Measurements from ENCODE around the gene PIK3R3. TPM values are rescaled to one million over a fixed set of nuclear protein-coding genes. Genes with fewer than 3 reads are reported as not detected.

Gene PIK3R3
- total RNA-seq, 4 donors from 2014 or later: 16.7 to 91.0 (median 49.0) TPM

DNA sequence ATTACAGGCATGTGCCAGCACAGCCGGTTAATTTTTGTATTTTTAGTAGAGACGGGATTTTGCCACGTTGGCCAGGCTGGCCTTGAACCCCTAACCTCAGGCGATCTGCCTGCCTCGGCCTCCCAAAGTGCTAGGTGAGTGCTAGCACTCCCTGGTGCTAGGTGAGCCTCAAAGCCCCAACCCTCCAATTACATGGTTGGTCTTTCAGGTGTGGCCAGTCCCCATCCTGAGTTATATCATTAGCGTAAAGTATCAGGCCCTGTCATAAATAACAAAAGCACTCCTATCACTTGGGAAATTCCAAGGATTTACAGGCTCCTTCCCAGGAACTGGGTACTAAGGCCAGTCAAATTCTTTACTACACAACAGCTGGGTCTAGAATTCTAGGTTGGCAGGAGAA lies 138.0 kb downstream of the PIK3R3 start:
- TF ChIP-seq, protein P1, sequence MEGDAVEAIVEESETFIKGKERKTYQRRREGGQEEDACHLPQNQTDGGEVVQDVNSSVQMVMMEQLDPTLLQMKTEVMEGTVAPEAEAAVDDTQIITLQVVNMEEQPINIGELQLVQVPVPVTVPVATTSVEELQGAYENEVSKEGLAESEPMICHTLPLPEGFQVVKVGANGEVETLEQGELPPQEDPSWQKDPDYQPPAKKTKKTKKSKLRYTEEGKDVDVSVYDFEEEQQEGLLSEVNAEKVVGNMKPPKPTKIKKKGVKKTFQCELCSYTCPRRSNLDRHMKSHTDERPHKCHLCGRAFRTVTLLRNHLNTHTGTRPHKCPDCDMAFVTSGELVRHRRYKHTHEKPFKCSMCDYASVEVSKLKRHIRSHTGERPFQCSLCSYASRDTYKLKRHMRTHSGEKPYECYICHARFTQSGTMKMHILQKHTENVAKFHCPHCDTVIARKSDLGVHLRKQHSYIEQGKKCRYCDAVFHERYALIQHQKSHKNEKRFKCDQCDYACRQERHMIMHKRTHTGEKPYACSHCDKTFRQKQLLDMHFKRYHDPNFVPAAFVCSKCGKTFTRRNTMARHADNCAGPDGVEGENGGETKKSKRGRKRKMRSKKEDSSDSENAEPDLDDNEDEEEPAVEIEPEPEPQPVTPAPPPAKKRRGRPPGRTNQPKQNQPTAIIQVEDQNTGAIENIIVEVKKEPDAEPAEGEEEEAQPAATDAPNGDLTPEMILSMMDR (IDR thresholded peaks at IDR 0.05; ENCODE audit: low read depth): no peak

Small RNA genes within 50 kb of the gene (small RNA-seq; reads per million reads assigned to genes)
- 0.49 reads per million for gene AL358075.3
- not detected for gene AL672043.1

Other genes with a start within 250 kb of the PIK3R3 start
- 1 to 10 TPM in 2 of 4 donors, not detected in 2; 1.6 to 3.1 TPM for gene TSPAN1, start 42.5 kb upstream of the PIK3R3 start, total RNA-seq
- not detected for gene P3R3URF, start 43.9 kb upstream of the PIK3R3 start, total RNA-seq
- gene POMGNT1, start 65.8 kb upstream of the PIK3R3 start, total RNA-seq: 10 to 100 TPM; 20.4 to 37.2 (median 35.9) TPM
- 1 to 10 TPM in 3 of 4 donors, under 1 TPM in 1; 0.98 to 6.4 (median 3.7) TPM for gene LURAP1, start 70.7 kb upstream of the PIK3R3 start, total RNA-seq
- 1 to 10 TPM in 3 of 4 donors, not detected in 1; 1.2 to 1.8 (median 1.3) TPM for gene RAD54L, start 115.1 kb upstream of the PIK3R3 start, total RNA-seq
- gene LRRC41, start 171.0 kb upstream of the PIK3R3 start, total RNA-seq: 10 to 100 TPM; 44.7 to 58.0 (median 52.0) TPM
- 100 to 1,000 TPM; 301 to 496 (median 395) TPM for gene UQCRH, start 171.1 kb upstream of the PIK3R3 start, total RNA-seq
- gene NSUN4, start 208.2 kb upstream of the PIK3R3 start, total RNA-seq: 10 to 100 TPM; 18.7 to 27.3 (median 21.6) TPM

Data from subcutaneous adipose tissue (tissue), 4 donors.